Measurements from ENCODE around the gene PRKAR2B.
"Not testable (repeated sequence)": the region's sequence is repeated elsewhere in the genome, so short reads cannot be mapped to it uniquely, and the experiment has no call there.

The PRKAR2B gene

GRCh38 chr7:107080099-107080505, 35.6 kb downstream of the PRKAR2B start:
- DNase-seq = no peak

DNA sequence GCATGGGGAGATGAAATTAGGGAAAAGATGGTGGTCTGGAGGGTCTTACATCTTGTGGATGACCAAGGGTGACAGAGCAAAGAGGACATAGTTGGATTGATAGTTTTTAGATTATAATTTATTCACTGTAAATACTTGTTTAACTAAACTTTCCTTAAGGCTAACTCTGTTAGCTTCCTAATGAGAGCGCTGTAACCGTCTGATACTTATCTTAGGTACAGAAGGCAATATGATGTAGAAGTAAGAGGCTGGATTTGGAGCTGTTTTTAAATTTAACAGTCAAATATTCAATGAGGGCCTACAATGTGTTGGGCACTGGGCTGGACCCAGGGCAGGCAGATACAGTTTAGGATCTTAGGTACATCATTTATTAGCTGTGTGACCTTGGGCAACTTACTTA, 36.0 kb downstream of the PRKAR2B start:
- no peak for DNase-seq

- DNase-seq = no peak
Measured at GRCh38 chr7:107085180-107085579, 40.7 kb downstream of the PRKAR2B start.

- DNase-seq = no peak
Measured at GRCh38 chr7:107089627-107090026, 45.1 kb downstream of the PRKAR2B start.

- DNase-seq = no peak
Measured at GRCh38 chr7:107090457-107090856, 46.0 kb downstream of the PRKAR2B start.

GRCh38 chr7:107091306-107091705, 46.8 kb downstream of the PRKAR2B start:
- no peak for DNase-seq

DNA sequence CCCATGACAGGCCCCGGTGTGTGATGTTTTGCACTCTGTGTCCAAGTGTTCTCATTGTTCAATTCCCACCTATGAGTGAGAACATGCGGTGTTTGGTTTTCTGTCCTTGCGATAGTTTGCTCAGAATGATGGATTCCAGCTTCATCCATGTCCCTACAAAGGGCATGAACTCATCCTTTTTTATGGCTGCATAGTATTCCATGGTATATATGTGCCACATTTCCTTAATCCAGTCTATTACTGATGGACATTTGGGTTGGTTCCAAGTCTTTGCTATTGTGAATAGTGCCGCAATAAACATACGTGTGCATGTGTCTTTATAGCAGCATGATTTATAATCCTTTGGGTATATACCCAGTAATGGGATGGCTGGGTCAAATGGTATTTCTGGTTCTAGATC, 49.2 kb downstream of the PRKAR2B start:
- DNase-seq = not testable (repeated sequence)

DNA sequence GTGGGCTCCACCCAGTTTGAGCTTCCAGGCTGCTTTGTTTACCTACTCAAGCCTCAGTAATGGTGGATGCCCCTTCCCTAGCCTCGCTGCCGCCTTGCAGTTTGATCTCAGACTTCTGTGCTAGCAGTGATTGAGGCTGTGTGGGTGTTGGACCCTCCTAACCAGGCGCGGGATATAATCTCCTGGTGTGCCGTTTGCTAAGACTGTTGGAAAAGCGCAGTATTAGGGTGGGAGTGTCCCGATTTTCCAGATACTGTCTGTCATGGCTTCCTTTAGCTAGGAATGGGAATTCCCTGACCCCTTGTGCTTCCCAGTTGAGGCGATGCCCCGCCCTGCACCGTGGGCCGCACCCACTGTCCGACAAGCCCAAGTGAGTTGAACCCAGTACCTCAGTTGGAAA, 54.6 kb downstream of the PRKAR2B start:
- DNase-seq = not testable (repeated sequence)

DNA sequence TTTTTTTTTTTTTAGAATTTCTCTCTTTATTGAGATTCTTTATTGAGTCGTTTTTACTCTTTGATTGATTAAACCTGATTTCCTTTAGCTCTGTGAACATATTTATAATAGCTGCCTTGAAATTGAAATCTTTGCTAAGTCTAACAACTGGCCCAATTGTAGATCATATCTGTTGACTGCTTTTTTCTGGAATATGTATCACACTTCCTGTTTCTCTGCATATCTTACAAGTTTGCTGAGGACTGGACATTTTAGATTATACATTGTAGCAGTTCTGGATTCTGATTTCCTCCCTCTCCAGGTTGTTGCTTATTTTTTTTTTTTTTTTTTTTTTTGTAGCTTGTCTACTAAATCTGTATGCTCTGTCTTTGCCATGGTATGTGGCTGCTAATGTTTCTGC, 56.3 kb downstream of the PRKAR2B start:
- DNase-seq = no peak

- DNase-seq = no peak
Measured at GRCh38 chr7:107103369-107103768, 58.9 kb downstream of the PRKAR2B start.

GRCh38 chr7:107104801-107105200, 60.3 kb downstream of the PRKAR2B start:
- no peak for DNase-seq

DNA sequence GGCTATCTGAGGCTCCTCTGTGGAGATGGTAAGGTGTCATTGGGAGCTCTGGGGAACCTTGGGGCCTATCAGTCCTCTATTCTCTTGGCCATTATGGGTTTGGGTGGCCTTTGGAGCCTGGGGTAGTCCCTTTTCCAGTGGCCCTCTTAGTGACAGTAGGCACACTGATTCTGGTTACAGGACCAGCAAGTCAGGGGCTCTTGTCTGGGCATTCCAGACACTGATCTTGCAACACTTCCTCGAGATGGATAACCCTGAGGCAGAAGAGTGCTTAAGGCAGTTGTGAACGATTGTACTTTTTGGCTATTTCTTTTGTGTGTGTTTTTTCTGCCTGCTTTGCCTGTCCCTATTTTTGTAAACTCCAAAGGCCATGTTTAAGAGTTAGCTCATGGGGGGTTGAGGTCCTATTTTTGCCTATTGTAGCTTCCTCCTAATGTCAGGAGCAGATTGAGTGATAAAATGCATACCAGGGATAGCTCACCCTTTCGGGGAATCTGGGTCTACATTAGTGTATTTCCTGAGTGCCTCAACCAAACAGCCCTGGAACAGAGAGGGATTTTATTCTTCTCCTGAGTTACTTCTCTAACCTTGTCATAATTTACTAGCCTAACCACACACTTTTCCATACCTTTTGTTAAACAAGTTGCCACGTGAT, 61.2 kb downstream of the PRKAR2B start:
- DNase-seq = no peak

DNA sequence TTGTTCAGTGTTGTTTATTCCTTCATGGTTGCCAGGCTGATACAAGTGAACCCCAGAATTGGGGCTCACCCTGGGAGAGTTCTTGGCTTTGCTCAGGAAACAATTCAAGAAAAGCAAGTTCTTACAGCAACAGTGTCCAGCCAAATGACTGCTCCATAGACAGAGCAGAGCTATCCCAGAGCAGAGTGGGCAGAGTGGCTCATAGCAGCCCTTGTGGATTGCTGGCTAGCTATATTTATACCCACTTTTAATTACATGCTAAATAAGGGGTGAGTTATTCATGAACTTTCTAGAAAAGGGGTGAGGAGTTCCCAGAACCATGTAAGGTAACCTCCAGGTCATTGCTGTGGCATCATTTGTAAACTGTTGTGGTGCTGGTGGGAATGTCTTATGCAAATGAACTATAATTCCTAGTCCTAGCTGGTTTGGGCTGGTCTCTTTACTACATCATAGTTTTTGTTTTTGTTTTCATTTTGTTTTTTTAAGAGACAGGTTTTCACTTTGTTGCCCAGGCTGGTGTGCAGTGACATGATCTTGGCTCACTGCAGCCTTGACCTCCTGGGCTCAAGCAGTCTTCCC, 64.4 kb downstream of the PRKAR2B start:
- DNase-seq = no peak

DNA sequence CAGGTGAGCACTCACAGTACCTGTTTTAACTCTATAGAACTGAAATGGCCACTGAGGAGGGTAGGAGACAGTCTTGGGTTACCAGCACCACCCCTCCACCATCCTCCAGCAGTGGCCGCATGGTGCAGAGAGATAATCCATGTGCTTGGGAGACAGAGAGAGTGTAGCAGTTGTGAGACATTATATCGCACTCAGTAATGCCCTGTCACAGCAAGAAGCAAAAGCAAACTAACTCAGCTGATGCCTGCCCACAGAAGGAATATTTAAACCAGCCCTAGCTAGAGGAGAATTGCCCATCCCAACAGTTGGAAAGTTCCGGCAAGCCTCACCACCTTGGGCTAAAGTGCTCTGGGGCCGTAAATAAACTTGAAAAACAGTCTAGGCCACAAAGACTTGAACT, 65.5 kb downstream of the PRKAR2B start:
- no peak for DNase-seq

DNA sequence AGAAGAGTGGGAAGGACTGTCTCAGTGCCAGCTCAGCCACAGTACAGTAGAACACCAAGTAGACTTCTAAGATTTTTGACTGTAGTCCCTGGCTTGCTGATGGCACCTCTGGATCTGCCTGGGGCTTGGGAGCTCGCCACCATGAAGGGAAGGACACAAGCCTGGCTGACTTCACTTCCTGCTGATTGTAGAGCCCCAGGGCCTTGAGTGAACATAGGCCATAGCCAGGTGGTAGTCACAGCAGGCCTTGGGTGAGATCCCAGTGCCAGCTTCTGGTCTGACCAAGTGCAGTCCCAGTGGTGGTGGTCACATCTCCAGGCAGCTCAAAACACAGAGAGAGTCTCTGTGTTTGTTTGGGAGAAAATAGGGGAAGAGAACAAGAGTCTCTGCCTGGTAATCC, 66.7 kb downstream of the PRKAR2B start:
- no peak for DNase-seq

DNA sequence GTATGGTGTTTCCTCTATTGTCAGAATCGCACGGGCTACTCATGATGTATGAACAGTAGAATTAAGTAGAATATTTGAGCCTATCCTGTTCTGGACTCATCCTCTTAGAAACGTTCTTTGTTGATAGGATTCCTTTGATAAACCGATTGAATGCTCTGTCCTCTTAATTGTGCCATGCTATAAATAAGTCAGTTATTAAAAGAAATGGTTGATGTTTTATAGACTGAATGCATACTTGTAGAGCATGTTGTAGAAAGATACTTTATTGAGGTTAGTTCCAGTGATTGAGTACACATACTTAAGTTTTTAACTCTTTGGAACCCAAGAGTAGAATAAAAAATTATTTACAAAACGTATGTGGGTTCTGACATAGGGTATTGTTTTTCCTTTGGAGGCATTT, 69.4 kb downstream of the PRKAR2B start:
- no peak for DNase-seq

DNA sequence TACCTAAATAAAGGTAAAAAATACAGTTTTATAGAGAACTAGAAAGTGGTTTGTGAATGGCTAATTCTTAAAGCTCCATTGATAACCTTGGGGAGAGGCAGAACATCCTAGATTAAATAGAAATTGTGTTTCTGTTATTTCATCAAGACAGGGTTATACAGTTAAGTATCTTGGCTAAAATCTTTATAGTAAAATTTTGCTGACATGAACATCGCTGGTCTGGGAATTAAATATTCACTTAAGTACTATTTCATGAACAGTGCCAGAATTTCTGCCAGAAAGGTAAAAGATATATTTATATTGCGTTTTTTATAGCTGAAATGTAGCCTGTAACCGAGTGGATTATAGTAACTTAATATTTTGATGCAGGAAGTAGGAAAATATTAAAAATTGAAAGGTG, 70.6 kb downstream of the PRKAR2B start:
- no peak for DNase-seq

DNA sequence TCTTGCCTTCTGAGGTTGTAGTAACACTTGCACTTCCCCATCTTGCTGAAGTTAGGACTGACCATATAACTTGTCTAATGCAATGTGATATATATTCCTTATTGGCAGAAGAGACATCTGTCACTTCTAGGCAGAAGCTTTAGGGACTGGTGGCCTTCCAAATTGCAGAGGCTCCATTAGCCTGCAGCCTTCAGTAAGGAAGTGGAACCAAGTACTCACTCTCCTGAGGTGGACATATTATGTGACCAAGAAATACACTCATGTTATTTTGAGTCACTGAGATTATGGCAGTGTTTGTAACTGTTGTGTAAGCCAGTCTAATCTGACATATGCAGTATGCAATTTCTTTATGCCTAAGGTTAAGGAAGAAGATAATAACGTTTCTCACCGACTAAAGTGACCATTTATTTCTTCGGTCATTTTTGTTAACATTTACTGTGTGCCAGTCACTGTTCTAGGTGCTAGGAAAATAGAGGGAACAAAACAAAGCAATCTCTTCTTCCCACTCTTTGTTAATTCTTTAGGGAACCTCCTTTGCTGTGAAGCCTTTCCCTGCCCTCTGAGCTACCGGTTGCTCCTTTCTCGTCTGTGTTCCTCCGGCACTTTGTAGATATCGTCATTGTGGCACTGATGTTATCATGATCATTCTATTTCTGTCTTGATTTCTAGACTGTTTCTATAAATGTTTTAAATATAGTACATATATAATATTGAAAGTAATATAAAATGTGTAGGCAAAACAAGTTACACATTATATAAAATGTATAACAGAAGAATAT, 71.4 kb downstream of the PRKAR2B start:
- DNase-seq = no peak

GRCh38 chr7:107118109-107118900, 73.8 kb downstream of the PRKAR2B start:
- no peak for DNase-seq

- no peak for DNase-seq
Measured at GRCh38 chr7:107119376-107120105, 75.0 kb downstream of the PRKAR2B start.

- no peak for DNase-seq
Measured at GRCh38 chr7:107122486-107122911, 78.0 kb downstream of the PRKAR2B start.

DNA sequence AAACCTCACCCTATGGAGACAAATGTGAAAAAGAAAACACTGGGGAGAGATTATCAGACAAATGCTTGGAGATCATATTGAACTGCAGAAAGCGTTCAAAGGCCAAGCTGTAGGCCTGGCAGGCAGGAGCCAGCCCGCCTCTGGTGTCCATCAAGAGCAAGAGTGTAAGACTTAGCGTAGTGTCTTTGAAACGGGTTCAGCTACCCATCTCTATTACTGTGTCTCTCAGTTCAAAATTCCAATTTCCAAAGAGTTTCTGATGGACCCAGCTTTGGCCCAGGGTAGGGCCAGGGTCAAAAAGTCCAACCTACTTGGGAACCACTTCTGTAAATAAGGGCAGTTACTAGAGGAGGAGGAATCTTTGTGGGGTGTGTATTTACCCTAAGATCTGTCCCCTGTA, 78.9 kb downstream of the PRKAR2B start:
- no peak for DNase-seq

DNA sequence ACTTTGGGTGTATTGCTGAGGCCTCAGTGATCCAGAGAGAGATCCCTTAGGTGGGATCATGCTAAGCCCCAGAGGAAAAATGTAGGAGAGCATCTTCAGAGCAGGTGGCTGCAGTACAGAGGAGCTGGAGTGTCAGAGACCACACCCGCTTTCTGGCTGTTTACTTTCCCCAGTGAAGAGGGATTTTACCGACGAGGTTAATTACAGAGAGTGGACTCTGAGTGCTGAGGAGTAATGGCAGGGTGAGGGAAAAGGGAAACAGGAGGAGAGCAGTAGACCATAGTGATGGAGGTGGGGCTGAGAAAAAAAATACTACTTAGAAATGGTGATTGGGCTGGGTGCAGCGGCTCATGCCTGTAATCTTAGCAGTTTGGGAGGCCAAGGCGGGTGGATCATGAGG, 81.0 kb downstream of the PRKAR2B start:
- no peak for DNase-seq
